GM18507 (cell line): Measurements from ENCODE around the gene KPNA5.
"Not testable (repeated sequence)": the region's sequence is repeated elsewhere in the genome, so short reads cannot be mapped to it uniquely, and the experiment has no call there.

ENCODE experiments used
- DNase-seq: peaks from one replicate; pipeline ENCODE4 v3.0.0; 2011; ENCODE audit warnings: low read depth; ENCODE audit not compliant: insufficient read length; ENCODE audit errors: extremely low spot score
- FAIRE-seq: peaks from 2 replicates; lab custom pipeline; 2011; peaks lifted over from hg19 to GRCh38; lab: Jason Lieb, UNC

Gene KPNA5

DNA sequence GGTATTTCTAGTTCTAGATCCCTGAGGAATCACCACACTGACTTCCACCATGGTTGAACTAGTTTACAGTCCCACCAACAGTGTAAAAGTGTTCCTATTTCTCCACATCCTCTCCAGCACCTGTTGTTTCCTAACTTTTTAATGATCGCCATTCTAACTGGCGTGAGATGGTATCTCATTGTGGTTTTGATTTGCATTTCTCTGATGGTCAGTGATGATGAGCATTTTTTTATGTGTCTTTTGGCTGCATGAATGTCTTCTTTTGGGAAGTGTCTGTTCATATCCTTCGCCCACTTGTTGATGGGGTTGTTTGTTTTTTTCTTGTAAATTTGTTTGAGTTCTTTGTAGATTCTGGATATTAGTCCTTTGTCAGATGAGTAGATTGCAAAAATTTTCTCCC is 12.3 kb downstream of the KPNA5 start:
- DNase-seq, FAIRE-seq: not testable (repeated sequence)

DNA sequence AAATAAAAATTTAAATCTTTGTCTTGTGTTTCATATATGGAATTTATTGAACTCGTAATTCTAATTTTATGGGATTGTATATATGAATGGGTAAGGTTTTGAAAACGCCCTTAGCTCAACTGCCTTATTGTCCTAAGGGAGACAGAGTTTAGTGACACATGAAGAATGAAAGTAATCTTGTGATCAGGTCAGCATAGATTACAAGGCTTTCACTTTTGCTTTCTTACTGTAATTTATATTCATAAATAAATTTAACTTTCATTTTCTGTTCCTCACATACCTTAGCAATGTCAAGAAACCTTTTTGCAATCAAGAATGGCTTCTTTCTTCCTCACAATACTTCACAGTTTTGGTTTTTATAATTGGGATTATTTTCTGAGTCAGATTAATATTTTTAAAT is 14.4 kb downstream of the KPNA5 start:
- DNase-seq = peak; percentile 25
- peak; percentile 67 for FAIRE-seq

DNA sequence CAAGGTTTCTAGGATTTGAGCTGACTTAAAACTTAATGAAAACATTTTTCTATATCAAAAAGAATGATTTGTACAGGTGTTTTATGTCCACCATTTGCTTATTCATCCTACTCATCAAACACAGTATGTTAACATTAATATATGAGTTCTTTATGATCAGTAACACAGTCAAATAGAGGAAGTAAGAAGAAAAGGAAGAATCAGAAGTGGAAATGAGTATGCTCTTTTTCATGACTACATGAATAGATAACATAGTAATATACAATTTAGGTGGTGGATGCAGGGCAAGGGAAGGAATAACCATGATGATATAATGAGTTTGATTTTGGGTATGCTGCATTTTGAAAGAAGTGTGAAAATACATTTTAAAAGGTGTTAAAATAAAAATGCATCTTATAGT is 16.5 kb downstream of the KPNA5 start:
- DNase-seq (no peak), FAIRE-seq (no peak)

DNA sequence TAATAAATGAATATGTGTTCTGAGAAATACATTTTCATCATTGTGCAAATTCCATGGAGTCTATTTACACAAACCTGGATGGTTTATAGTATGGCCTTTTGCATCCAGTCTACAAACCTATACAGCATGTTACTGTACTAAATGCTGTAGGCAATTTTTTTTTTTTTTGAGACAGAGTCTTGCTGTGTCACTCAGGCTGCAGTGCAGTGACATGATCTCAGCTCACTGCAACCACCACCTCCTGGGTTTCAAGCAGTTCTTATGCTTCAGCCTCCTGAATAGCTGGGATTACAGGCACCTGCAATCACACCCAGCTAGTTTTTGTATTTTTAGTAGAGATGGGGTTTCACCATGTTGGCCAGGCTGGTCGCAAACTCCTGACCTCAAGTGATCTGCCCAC is 22.9 kb downstream of the KPNA5 start:
- not testable (repeated sequence) for DNase-seq, FAIRE-seq

DNA sequence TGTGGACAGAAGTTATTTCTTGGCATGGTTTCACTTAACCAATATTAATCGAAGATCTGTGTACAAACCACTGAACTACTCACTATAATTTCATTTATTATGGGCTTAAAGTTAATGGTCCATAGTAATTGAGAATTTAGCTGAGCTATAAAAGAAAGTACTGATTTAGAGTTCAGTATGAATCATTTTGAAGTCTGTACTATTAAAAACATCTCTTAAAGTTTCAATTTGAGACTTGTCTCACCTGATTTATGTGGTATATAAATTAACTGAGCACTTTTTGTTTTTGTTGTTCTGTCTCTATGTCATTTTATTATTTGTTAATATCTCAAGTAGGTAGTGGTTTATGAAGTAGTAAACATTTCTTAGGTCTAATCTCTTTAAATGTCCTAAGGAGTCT is 24.9 kb downstream of the KPNA5 start:
- no peak for DNase-seq
- FAIRE-seq = peak; percentile 36

DNA sequence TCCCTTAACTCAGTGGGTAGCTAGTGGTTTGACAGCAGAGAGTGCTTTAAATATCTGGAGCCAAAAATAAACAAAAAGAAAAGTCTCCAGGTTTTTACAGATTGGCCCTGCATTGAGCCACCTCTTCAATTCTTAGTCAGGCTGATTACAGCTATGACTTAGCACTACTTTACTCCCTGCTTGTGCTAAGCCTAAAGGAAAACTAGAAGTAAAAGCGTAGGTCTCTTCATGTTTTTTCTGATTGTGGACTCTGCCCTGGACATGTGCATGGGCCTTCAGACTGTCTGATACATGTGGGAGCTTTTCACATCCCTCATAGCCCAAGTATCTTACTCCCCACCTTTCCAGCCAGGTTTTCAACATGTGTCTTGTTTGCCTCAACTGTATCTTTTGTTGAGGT is 33.3 kb downstream of the KPNA5 start:
- no peak for FAIRE-seq
- no peak for DNase-seq

DNA sequence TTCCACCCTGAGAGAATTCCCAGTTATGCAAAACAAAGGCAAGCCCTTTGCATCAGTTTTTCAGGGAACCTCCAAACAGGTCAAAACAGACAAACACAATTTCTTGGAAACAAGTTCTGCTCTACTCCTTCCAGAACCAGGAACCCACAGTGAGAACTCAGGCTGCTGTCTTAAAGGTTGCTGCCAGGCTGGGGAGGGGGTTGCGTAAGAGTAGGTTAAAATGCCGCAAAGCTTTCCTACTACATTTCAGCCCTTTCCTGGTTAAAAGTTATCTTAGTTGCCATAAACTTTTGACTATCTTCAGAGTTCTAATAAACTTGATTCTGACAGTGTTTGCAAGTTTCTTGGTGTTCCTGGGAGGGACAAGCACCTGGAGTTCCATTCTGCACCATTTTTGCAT is 33.8 kb downstream of the KPNA5 start:
- no peak for DNase-seq
- no peak for FAIRE-seq

DNA sequence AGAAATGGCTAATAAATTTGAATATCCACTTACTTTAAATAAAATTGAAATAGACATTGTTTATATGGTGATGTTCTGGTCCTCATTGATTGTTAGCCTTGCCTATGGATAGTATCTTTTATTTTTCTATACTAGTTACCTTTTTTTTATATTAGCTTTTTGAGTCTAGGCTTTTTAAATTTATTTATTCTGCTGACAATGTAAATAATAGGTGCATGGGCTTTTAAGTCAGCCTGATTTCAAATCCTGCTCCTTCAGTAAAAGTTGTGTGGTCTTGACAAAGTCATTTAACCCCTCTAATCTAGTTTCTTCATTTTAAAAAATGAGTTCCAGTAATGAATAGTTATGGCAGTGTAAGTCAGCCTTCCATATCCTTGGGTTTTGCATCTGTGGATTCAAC is 45.9 kb downstream of the KPNA5 start:
- no peak for DNase-seq
- no peak for FAIRE-seq

DNA sequence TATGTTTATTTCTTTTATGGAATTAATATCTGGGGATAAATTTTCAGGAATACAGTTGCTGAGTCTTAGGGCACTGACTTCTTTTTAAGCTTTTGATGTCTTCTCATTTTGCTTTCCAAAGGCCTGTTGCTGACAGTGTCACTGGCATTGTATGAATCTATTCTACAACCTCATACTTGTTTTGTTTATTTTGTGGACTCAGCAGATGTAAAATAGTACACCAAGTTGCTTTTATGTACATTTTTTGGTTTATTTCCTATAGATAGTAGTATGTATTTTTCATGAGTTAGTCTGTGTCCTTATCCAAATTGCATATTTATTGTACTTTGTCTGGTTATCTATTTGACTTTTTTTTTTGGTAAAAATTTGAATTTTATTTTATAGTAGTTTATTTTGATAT is 49.5 kb downstream of the KPNA5 start:
- FAIRE-seq (no peak), DNase-seq (no peak)

DNA sequence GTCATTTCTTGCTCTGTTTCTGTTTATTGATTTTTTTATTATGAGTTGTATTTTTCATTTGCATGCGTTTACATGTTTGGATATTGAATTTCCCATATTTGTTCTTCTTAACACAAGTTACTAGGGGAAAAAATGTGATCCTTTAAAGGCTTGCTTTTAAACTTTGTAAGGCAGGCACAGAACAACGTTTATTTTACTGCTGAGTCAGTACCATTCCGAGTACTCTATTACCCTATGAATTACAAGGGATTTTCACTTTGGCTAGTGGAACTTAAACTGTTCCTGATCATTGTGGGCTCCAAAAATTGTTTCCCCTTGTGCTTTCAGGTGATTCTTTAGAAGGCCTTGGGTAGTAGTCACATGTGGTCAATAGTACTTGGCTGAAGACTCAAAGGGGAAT is 56.0 kb downstream of the KPNA5 start:
- no peak for DNase-seq
- no peak for FAIRE-seq

DNA sequence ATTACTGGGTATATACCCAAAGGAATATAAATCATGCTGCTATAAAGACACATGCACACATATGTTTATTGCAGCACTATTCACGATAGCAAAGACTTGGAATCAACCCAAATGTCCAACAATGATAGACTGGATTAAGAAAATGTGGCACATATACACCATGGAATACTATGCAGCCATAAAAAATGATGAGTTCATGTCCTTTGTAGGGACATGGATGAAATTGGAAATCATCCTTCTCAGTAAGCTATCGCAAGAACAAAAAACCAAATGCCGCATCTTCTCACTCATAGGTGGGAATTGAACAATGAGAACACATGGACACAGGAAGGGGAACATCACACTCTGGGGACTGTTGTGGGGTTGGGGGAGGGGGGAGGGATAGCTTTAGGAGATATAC is 59.5 kb downstream of the KPNA5 start:
- not testable (repeated sequence) for FAIRE-seq, DNase-seq

DNA sequence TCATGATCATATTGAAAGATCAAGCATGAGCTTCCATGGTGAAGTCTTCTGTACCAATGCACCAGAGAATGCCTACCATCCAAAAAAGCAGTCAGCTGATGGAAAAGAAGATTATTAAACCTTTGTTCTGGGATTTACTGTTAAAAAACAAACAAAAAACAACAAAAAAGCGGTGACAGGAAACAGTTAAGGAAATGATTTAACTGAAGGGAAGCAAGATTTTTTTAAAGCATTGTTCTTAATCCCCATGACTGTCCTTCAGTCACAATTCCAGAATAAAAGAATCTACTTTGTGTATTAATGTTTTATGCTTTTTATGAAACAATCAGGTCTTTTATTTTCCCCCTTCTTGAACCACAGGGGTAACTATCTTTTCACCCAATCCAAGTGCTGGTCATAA is 60.6 kb downstream of the KPNA5 start:
- DNase-seq = no peak
- FAIRE-seq = no peak

DNA sequence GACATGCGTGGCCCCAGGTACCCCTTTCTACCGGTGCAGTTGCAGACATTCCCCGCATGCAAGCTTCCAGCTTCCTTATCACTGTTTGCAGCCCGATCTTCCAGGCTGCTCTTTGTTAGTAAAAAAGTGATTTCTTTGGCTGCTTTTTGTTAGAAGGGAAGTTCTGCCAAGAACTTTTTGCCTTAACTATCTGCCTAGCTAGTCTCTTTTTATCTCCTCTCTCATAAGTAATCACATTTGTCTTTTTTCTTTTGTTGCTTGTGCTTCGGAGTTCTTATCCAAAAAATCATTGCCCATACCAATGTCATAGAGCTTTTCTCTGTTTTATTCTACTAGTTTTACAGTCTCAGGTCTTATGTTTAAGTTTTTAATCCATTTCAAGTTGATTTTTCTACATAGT is 64.2 kb downstream of the KPNA5 start:
- DNase-seq (no peak), FAIRE-seq (no peak)

DNA sequence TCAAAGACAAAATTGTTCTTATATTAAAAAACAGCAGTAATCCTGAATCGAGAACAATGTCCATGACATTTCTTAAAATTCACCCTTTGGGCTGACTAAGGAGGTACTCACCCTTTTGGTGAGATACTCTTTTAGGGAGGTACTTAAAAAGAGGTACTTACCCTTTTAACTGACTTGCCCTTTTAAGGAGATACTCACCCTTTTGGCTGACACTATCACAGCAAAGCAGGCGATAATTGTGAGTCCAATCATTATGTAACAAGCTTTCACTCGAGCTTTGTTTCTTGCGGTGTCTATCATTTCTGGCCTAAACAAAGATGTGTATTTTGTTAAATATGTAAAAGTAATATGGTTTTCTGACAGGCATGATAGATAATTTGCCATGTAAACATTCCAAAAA is 80.8 kb downstream of the KPNA5 start:
- FAIRE-seq (no peak), DNase-seq (no peak)

DNA sequence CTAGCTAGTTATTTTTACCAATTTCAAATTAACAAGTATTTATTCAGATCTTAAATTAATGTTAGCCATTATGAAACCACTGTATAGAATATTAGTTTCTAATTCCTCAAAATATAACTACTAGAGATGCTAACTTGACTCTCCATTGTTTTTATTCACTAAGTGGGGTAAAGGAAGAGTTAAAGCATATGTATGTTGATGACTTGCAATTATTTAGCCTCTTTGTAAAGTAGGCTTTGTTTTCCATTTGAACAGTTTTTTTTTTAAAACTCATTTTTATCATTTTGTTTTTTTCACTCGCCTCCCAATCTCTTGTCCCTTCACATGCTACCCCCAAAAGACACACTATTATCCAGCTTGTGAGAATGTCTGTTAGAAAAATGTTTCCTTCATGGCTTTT is 81.2 kb downstream of the KPNA5 start:
- FAIRE-seq (no peak), DNase-seq (no peak)

DNA sequence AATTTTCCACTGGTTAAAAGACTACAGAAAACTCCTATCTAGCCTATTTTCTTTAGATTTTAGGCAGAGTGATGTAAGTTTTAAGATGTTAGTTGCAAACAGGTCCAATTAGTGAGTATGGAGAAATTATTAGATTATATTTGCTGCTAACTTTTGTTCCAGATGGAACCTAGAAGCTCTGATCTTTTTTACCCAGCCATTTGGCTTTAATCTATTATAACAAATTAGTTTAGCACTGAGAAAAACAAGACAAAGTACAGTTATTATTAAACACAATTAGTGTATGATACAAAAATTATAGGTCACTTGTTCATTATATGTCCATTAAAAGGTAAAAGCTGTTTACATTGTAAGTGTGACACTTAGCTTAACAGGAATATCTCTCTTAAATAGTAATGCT is 82.0 kb downstream of the KPNA5 start:
- no peak for FAIRE-seq
- no peak for DNase-seq

DNA sequence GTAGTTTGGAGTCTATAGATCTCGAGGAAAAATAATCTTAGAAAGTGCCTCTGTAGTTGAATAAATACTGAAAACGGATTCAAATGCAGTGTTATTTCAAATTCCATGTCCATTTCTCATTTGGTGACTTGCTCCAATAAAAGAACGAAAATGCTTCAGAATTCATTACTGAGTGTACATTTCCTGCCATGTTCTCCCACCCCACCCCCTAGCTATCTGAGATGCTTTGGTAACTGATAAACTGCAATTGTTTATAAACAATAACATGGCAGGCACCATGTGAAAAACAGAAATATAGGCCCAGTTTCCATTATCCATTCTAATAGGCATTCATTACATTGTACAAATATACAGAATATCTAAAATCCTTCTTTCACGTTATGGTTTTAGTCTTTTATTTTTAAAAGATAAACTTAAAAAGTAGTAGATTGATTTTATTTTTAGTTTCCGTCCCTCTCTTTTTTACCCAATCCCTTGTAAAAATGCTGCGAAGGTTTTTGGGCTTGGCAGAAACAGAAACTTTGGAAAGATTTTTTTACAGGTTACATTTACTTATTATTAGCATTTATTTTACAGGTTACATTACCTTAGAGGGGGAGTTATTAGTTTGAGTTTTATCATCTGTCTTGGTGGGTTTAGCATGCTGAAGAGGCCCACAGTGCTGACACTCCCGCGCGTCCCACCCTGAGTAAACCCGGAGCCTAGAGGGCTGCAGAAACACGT is 83.1 kb downstream of the KPNA5 start:
- no peak for DNase-seq
- FAIRE-seq = no peak

DNA sequence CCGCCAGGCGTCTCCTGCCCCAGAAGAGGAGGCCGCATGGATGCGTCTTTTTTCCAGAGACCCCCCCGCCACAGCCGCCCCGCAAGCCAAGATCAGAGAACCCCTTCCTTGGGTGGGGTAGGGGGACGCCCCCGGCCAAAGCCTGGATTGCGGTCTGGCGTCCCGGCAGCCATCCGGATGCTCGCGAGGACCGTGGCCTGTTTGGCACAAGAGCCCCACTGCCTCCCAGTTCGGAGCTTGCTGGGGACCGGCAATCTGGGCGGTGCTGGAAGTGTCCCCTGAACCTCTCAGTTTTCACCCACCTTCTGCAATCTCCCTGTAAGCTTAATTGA is 83.6 kb downstream of the KPNA5 start:
- DNase-seq (no peak), FAIRE-seq (no peak)

DNA sequence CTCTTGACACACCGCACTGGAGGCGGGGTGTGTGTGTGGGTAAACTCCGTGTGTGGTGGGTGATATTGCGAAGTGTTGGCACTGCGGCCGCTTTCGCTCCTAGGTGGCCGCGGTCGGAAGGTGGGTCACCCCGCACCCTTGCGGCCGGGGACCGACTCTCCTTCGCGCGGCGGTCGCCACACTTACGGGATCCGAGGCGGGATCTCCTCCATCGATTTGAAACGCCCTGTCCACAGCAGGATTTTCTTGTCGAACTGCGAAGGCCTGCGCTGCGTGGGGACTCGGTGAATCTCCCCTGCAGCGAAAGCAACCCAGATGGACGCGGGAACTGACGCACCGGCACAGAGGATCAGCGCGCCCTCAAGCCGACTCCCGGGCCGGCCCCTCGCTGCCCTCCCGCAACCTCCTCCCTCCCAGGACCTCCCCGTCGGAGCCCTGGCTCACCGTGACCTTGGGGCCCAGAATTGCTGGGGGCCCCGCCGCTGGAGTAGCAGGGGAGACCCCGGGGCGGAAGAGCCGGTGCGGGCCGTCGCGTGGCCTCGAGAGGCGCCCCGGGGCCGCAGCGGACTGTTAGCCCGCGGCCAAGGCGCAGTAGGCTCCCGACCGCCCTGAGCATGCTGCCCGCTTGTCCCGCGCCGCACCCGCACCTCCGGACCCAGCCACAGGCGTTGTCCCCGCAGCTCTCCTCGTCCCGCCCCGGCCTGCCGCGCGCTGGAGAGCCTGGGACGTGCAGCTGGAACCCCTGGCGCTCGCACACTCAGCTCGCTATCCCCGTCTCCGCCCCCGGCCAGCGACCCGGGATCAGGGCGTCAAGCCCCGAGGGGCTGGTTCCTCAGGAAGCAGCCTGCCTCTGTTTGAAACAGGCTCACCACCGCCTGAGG is 84.2 kb downstream of the KPNA5 start, which contains the start of gene FAM162B:
Gene FAM162B, minus strand, starts transcription at position 759 of the 881 bp plus-strand sequence. Its CDS starts 143 bp downstream, at position 616.
- FAIRE-seq (no peak), DNase-seq (no peak)

DNA sequence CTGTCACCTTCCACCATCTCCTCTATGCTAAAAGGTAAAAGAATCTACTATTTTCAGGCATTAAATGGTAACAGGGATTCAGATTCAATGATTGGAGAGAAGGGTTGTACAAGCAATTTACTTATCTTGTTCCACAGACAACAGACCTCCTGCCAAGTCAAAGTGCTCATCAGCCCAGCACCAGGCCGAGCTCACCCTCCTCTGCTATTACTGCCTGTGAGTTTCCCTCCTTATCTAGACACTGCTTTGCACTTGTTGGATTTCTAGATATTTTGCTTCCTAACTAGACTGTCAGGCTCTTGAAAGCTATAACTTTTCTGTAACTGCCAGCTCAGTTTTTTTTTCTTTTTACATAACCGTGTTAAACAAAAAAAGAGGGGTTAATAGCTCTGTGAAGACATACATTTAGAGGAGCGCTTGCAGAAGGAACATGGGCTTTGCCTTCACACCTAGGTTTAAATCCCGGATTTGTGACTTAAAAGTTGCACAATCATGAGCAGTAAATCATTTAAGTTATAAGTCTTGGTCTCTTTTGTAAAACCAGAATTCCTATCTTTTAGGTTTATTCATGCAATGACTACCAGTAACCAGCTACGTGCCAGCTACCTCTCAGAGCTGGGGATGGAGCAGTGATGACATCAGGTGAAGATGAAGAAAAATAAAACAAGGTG is 85.6 kb downstream of the KPNA5 start:
- FAIRE-seq = no peak
- DNase-seq = no peak
